ENCODE measurements around the gene SMAP2. TPM values are rescaled to one million over a fixed set of nuclear protein-coding genes. Genes with fewer than 3 reads are reported as not detected.

The SMAP2 gene
- total RNA-seq, 1 experiment from 2014 or later, result 6.8 TPM

DNA sequence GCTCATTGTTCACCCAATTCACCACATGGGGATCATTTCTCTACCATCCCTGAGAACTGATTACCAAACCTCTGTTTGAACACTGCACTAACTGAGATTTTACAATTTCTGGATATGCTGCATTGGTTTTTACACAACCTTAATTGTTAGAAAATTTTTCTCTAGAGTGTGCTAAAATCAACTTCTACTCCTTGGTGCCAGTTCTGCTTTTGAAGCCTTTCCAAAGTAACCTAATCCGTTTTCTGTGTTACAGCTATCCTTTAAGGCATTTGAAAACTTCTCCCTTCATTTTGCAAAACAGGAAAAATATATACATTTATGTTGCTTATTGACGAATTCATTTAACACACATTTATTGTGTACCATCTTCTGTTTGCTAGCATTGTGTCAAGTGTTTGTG, 23.7 kb downstream of the SMAP2 start:
- Histone ChIP-seq H3K9me3 (no peaks in the 10 kb centered on the region), H3K4me3 (ENCODE audit: low read depth, low read length) (no peak overlapping the region), H3K27me3 (replicated peaks; ENCODE audit: control insufficient read depth, insufficient read depth, low read length) (no peaks in the 10 kb centered on the region), H3K36me3 (ENCODE audit: control insufficient read depth, insufficient read depth, low read length) (no peaks in the 10 kb centered on the region), H3K4me1 (no peaks in the 10 kb centered on the region)
- DNase-seq, result no peak
- no TSS peak for BruUV-seq (replicated peaks)
- Mint-ChIP-seq H3K27me3 (ENCODE audit: insufficient read depth, unreplicated experiment) (no peaks in the 10 kb centered on the region), H3K4me1 (ENCODE audit: low read depth, unreplicated experiment) (no peaks in the 10 kb centered on the region), H3K9me3 (ENCODE audit: unreplicated experiment) (no peaks in the 10 kb centered on the region), H3K27ac (ENCODE audit: unreplicated experiment) (no peak overlapping the region), H3K36me3 (ENCODE audit: insufficient read depth, unreplicated experiment) (no peaks in the 10 kb centered on the region), H3K4me3 (ENCODE audit: unreplicated experiment) (no peak overlapping the region)
- intact Hi-C loops (cut with micrococcal nuclease; ENCODE audit: unreplicated experiment), result no loop called here
- ChIA-PET POLR2A (no interaction called here), CTCF (no interaction called here)
- TF ChIP-seq, protein P1, sequence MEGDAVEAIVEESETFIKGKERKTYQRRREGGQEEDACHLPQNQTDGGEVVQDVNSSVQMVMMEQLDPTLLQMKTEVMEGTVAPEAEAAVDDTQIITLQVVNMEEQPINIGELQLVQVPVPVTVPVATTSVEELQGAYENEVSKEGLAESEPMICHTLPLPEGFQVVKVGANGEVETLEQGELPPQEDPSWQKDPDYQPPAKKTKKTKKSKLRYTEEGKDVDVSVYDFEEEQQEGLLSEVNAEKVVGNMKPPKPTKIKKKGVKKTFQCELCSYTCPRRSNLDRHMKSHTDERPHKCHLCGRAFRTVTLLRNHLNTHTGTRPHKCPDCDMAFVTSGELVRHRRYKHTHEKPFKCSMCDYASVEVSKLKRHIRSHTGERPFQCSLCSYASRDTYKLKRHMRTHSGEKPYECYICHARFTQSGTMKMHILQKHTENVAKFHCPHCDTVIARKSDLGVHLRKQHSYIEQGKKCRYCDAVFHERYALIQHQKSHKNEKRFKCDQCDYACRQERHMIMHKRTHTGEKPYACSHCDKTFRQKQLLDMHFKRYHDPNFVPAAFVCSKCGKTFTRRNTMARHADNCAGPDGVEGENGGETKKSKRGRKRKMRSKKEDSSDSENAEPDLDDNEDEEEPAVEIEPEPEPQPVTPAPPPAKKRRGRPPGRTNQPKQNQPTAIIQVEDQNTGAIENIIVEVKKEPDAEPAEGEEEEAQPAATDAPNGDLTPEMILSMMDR (IDR thresholded peaks at IDR 0.05; ENCODE audit: insufficient read depth in 1 of 2, low read depth in 1 of 2, low read length in 1 of 2, severe bottlenecking in 1 of 2, unreplicated experiment in 1 of 2), result no peak

DNA sequence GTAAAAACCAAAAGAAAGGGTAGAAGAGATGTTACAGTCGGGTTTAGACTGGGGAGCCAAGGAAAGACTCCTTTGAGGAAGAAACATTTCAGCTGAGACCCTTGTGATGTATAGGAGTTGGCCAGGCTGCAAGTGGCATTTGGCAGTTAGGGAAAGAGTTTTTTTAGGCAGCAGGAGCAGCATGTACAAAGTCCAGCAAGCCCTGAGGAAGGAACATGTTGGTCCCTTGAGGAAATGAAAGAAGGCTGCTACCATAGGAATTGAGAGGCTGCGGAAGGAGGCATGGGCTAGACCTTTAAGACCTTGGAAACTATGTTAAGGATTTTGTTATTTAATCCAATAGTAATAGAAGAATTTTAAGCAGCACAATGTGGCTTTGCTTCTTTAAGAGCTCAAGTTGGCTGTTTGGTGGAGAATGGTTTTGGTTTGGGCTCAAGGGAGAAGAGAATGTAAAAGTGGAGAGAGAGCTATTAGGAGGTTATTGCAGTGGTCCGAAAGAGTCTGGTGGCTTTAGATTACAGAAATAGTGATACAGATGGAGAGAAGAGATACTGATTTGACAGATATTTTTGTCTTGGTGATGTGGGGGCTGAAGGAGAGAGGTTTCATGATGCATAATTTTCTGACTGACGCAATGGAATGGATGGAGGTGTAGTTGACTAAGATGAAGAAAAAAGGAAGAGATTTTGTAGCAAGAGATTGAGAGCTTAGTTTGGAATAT, 26.6 kb downstream of the SMAP2 start:
- CTCF ChIA-PET, result no interaction called here
- Histone ChIP-seq H3K4me1 (no peaks in the 10 kb centered on the region), H3K9me3 (no peaks in the 10 kb centered on the region), H3K4me3 (ENCODE audit: low read depth, low read length) (no peak overlapping the region), H3K36me3 (ENCODE audit: control insufficient read depth, insufficient read depth, low read length) (no peaks in the 10 kb centered on the region), H3K27me3 (replicated peaks; ENCODE audit: control insufficient read depth, insufficient read depth, low read length) (no peaks in the 10 kb centered on the region)
- Mint-ChIP-seq H3K4me1 (ENCODE audit: low read depth, unreplicated experiment) (no peaks in the 10 kb centered on the region), H3K9me3 (ENCODE audit: unreplicated experiment) (no peaks in the 10 kb centered on the region), H3K27ac (ENCODE audit: unreplicated experiment) (no peak overlapping the region), H3K4me3 (ENCODE audit: unreplicated experiment) (no peak overlapping the region), H3K27me3 (ENCODE audit: insufficient read depth, unreplicated experiment) (no peaks in the 10 kb centered on the region), H3K36me3 (ENCODE audit: insufficient read depth, unreplicated experiment) (no peaks in the 10 kb centered on the region)
- POLR2A ChIA-PET, result no interaction called here
- intact Hi-C loops (cut with micrococcal nuclease; ENCODE audit: unreplicated experiment), result no loop called here
- TF ChIP-seq, protein P1 (IDR thresholded peaks at IDR 0.05; ENCODE audit: insufficient read depth in 1 of 2, low read depth in 1 of 2, low read length in 1 of 2, severe bottlenecking in 1 of 2, unreplicated experiment in 1 of 2), result no peak
- no TSS peak for BruUV-seq (replicated peaks)
- no peak for DNase-seq

DNA sequence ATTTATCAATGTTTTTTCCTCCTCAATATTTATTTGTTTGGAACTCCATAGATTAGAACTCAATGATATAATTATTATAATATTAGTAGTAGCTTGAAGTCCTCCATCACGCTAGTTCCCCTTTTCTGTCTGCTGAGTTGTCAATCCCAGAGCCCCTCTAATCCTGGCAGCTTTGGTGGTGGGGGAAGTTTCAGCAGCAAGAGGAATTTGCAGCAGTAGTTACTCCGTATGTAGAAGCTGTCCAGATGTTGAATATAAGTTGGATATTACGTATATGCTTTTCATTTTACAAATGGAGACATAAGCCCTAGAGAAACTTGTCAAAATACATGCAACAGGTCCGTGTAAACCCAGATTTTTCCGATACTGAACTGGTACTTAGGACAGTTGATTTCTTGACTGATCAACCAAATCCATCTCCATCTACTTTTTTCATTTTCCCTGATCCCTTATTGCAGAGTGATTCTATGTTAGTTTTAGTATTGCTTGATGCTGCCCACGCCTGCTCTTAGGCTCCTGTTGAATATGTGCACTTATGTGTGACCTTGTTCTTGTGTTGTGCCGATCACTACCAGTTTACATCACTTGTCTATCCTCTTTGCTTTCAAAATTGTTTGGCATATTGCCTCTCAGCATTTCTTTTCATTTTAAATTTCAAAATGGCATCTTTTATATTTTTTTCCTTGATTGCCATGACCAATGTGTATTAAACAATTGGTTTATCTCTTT, 28.1 kb downstream of the SMAP2 start:
- H3K36me3 Mint-ChIP-seq (ENCODE audit: insufficient read depth, unreplicated experiment), result no peaks in the 10 kb centered on the region
- TF ChIP-seq, protein P1 (IDR thresholded peaks at IDR 0.05; ENCODE audit: insufficient read depth in 1 of 2, low read depth in 1 of 2, low read length in 1 of 2, severe bottlenecking in 1 of 2, unreplicated experiment in 1 of 2), result no peak
- no peaks in the 10 kb centered on the region for H3K9me3 Mint-ChIP-seq (ENCODE audit: unreplicated experiment)
- H3K27ac Mint-ChIP-seq (ENCODE audit: unreplicated experiment), result no peak overlapping the region
- Histone ChIP-seq H3K36me3 (ENCODE audit: control insufficient read depth, insufficient read depth, low read length) (no peaks in the 10 kb centered on the region), H3K27me3 (replicated peaks; ENCODE audit: control insufficient read depth, insufficient read depth, low read length) (no peaks in the 10 kb centered on the region), H3K4me1 (no peaks in the 10 kb centered on the region), H3K4me3 (ENCODE audit: low read depth, low read length) (no peak overlapping the region), H3K9me3 (no peaks in the 10 kb centered on the region)
- POLR2A ChIA-PET, result no interaction called here
- no peak for DNase-seq
- no peaks in the 10 kb centered on the region for H3K4me1 Mint-ChIP-seq (ENCODE audit: low read depth, unreplicated experiment)
- CTCF ChIA-PET, result no interaction called here
- no peaks in the 10 kb centered on the region for H3K27me3 Mint-ChIP-seq (ENCODE audit: insufficient read depth, unreplicated experiment)
- no peak overlapping the region for H3K4me3 Mint-ChIP-seq (ENCODE audit: unreplicated experiment)
- intact Hi-C loops (cut with micrococcal nuclease; ENCODE audit: unreplicated experiment), result no loop called here
- no TSS peak for BruUV-seq (replicated peaks)

Measured in Caco-2 (cell line).